IMR-90 (cell line): Measurements from ENCODE around the gene PDGFA. TPM values are rescaled to one million over a fixed set of nuclear protein-coding genes. Genes with fewer than 3 reads are reported as not detected.

Source experiments
- ATAC-seq: fragments of 200-7000 bp; cut with Tn5 transposase; 2 replicates; pipeline ENCODE4 v1.9.1; 2020; ENCODE audit warnings: low read depth, mild to moderate bottlenecking, moderate library complexity
- BruUV-seq: library from RNA; stranded (reverse); fragments of 400-500 nt; replicated peaks from 2 replicates; lab custom pipeline; 2021; lab: Mats Ljungman, UMichigan
- CTCF ChIA-PET: fragments of 300-600 bp; formaldehyde crosslinking; extraction: SDS; loops from one replicate; lab custom pipeline; 2021; ENCODE audit warnings: antibody characterized with exemption; lab: Yijun Ruan, JAX
- POLR2A ChIA-PET: fragments of 300-600 bp; sonication (Branson Sonifier 250); formaldehyde crosslinking; loops from one replicate; lab custom pipeline; 2022; ENCODE audit warnings: antibody characterized with exemption; ENCODE audit not compliant: unreplicated experiment; lab: Charles Lee
- DNase-seq: peaks from one replicate; pipeline ENCODE4 v3.0.0; 2013
- H2AFZ ChIP-seq: replicated peaks from 2 replicates; pipeline ENCODE3; 2013; ENCODE audit warnings: low read length, mild to moderate bottlenecking; ENCODE audit not compliant: poor library complexity
- H2AK5ac ChIP-seq: 2 replicates; pipeline ENCODE4 v1.6.1; 2013; ENCODE audit warnings: low read depth, low read length, inconsistent platforms
- H2AK9ac ChIP-seq: replicated peaks from 2 replicates; pipeline ENCODE3; 2013; ENCODE audit warnings: mild to moderate bottlenecking, low read depth, low read length, moderate library complexity; ENCODE audit not compliant: poor library complexity
- H2BK120ac ChIP-seq: 2 replicates; pipeline ENCODE4 v1.6.1; 2013; ENCODE audit warnings: low read depth, low read length, inconsistent platforms
- H2BK15ac ChIP-seq: 3 replicates; pipeline ENCODE4 v1.6.1; 2013; ENCODE audit warnings: low read depth, low read length, inconsistent platforms
- H2BK20ac ChIP-seq: 2 replicates; pipeline ENCODE4 v1.6.1; 2013; ENCODE audit warnings: low read depth, mild to moderate bottlenecking, inconsistent platforms, low read length, moderate library complexity
- H2BK5ac ChIP-seq: 2 replicates; pipeline ENCODE4 v1.6.1; 2013; ENCODE audit warnings: mild to moderate bottlenecking, low read depth, low read length, inconsistent platforms; ENCODE audit not compliant: poor library complexity, severe bottlenecking
- H3K14ac ChIP-seq: replicated peaks from 2 replicates; pipeline ENCODE4 v1.6.1; 2013; ENCODE audit warnings: low read depth, low read length, inconsistent platforms
- H3K18ac ChIP-seq: 2 replicates; pipeline ENCODE4 v1.6.1; 2013; ENCODE audit warnings: low read depth, low read length, control low read depth
- H3K23ac ChIP-seq: 2 replicates; pipeline ENCODE4 v1.6.1; 2013; ENCODE audit warnings: low read depth, low read length, inconsistent platforms
- H3K27ac ChIP-seq: 2 replicates; pipeline ENCODE4 v1.5.1; 2013; ENCODE audit warnings: mild to moderate bottlenecking, control low read depth, low read length; ENCODE audit not compliant: insufficient read depth
- H3K27me3 ChIP-seq: 2 replicates; pipeline ENCODE4 v1.6.1; 2013; ENCODE audit warnings: low read length; ENCODE audit not compliant: control insufficient read depth, insufficient read depth
- H3K36me3 ChIP-seq: 2 replicates; pipeline ENCODE4 v1.6.1; 2013; ENCODE audit warnings: low read length, mixed read lengths; ENCODE audit not compliant: control insufficient read depth, insufficient read depth
- H3K4ac ChIP-seq: 2 replicates; pipeline ENCODE4 v1.6.1; 2013; ENCODE audit warnings: low read depth, low read length, inconsistent platforms
- H3K4me1 ChIP-seq: 2 replicates; pipeline ENCODE4 v1.6.1; 2013; ENCODE audit warnings: low read length, mixed read lengths; ENCODE audit not compliant: control insufficient read depth, insufficient read depth
- H3K4me2 ChIP-seq: 2 replicates; pipeline ENCODE4 v1.6.1; 2013; ENCODE audit warnings: low read depth, mild to moderate bottlenecking, control low read depth, low read length, moderate library complexity
- H3K4me3 ChIP-seq: 2 replicates; pipeline ENCODE4 v1.5.1; 2013; ENCODE audit warnings: low read depth, mild to moderate bottlenecking, control low read depth, low read length, moderate library complexity; ENCODE audit not compliant: insufficient read depth
- H3K56ac ChIP-seq: 2 replicates; pipeline ENCODE4 v1.6.1; 2013; ENCODE audit warnings: low read length, inconsistent platforms; ENCODE audit not compliant: insufficient read depth; ENCODE audit errors: extremely low read depth
- H3K79me1 ChIP-seq, 2 experiments: 2 replicates each; pipeline ENCODE4 v1.6.1; 2013; ENCODE audit warnings: low read length in 2 of 2, inconsistent platforms in 1 of 2, low read depth in 1 of 2
- H3K9ac ChIP-seq: 2 replicates; pipeline ENCODE4 v1.6.1; 2013; ENCODE audit warnings: low read depth, low read length, control low read depth
- H3K9me1 ChIP-seq: 2 replicates; pipeline ENCODE4 v1.6.1; 2013; ENCODE audit warnings: low read length, inconsistent platforms; ENCODE audit not compliant: insufficient read depth
- H3K9me3 ChIP-seq: 2 replicates; pipeline ENCODE4 v1.6.1; 2013; ENCODE audit warnings: low read length; ENCODE audit not compliant: control insufficient read depth, insufficient read depth
- H4K20me1 ChIP-seq: 2 replicates; pipeline ENCODE4 v1.6.1; 2013; ENCODE audit warnings: low read length, inconsistent platforms; ENCODE audit not compliant: insufficient read depth
- H4K5ac ChIP-seq: 2 replicates; pipeline ENCODE4 v1.6.1; 2013; ENCODE audit warnings: mild to moderate bottlenecking, low read depth, low read length, control low read depth
- H4K8ac ChIP-seq, 2 experiments: 2 replicates each; pipeline ENCODE4 v1.6.1; 2013; ENCODE audit warnings: low read depth in 2 of 2, low read length in 2 of 2, control low read depth in 1 of 2, inconsistent platforms in 1 of 2
- H4K91ac ChIP-seq: 2 replicates; pipeline ENCODE4 v1.6.1; 2013; ENCODE audit warnings: low read depth, low read length, inconsistent platforms; ENCODE audit not compliant: insufficient read depth
- BHLHE40 ChIP-seq: fragments of 150-350 bp; IDR thresholded peaks from 2 replicates; pipeline ENCODE4 v1.6.1; 2016; ENCODE audit warnings: mild to moderate bottlenecking, low read depth, low read length
- CEBPB ChIP-seq: IDR thresholded peaks from 2 replicates; pipeline ENCODE4 v1.6.1; 2012; ENCODE audit warnings: low read depth, low read length, improper control_type of control experiment
- CHD1 ChIP-seq: IDR thresholded peaks from 2 replicates; pipeline ENCODE4 v1.6.1; 2012; ENCODE audit warnings: low read depth, low read length, improper control_type of control experiment
- CTCF ChIP-seq: conservative IDR thresholded peaks from 2 replicates; pipeline ENCODE4 v1.5.1; 2012; ENCODE audit warnings: mild to moderate bottlenecking, low read depth, low read length, improper control_type of control experiment
- ELK1 ChIP-seq: fragments of 150-350 bp; IDR thresholded peaks from 2 replicates; pipeline ENCODE4 v1.6.1; 2016; ENCODE audit warnings: low read depth, mild to moderate bottlenecking, low read length, moderate library complexity, borderline replicate concordance
- FOS ChIP-seq: fragments of 150-350 bp; IDR thresholded peaks from 2 replicates; pipeline ENCODE4 v1.6.1; 2016; ENCODE audit warnings: low read depth, low read length
- MAFK ChIP-seq: IDR thresholded peaks from 2 replicates; pipeline ENCODE4 v1.6.1; 2012; ENCODE audit warnings: low read depth, low read length, improper control_type of control experiment
- MAZ ChIP-seq: IDR thresholded peaks from 2 replicates; pipeline ENCODE4 v1.6.1; 2012; ENCODE audit warnings: low read depth, mild to moderate bottlenecking, low read length, improper control_type of control experiment, moderate library complexity, borderline replicate concordance
- MXI1 ChIP-seq: IDR thresholded peaks from 2 replicates; pipeline ENCODE4 v1.6.1; 2012; ENCODE audit warnings: low read depth, mild to moderate bottlenecking, low read length, moderate library complexity, borderline replicate concordance
- NFE2L2 ChIP-seq: fragments of 150-350 bp; IDR thresholded peaks from 2 replicates; pipeline ENCODE4 v1.6.1; 2016; ENCODE audit warnings: low read depth, mild to moderate bottlenecking, low read length
- POLR2A ChIP-seq: IDR thresholded peaks from 2 replicates; pipeline ENCODE4 v1.6.1; 2012; ENCODE audit warnings: mild to moderate bottlenecking, low read depth, low read length
- RAD21 ChIP-seq: IDR thresholded peaks from 2 replicates; pipeline ENCODE4 v1.6.1; 2012; ENCODE audit warnings: low read length, improper control_type of control experiment
- RCOR1 ChIP-seq: IDR thresholded peaks from 2 replicates; pipeline ENCODE4 v1.6.1; 2012; ENCODE audit warnings: mild to moderate bottlenecking, low read length, improper control_type of control experiment; ENCODE audit not compliant: insufficient replicate concordance
- RFX5 ChIP-seq: IDR thresholded peaks from 2 replicates; pipeline ENCODE4 v1.8.0; 2012; ENCODE audit warnings: low read depth, mild to moderate bottlenecking, low read length, moderate library complexity
- SMC3 ChIP-seq: fragments of 150-350 bp; IDR thresholded peaks from 2 replicates; pipeline ENCODE4 v1.6.1; 2016; ENCODE audit warnings: low read depth, mild to moderate bottlenecking, antibody characterized with exemption, low read length, moderate library complexity
- USF2 ChIP-seq: fragments of 150-350 bp; IDR thresholded peaks from 2 replicates; pipeline ENCODE4 v1.6.1; 2017; ENCODE audit warnings: mild to moderate bottlenecking, antibody characterized with exemption, low read length, low read depth
- WGBS, 2 experiments: methylation state at CpG; one replicate each; pipeline versions ENCODE4 v1.1.5 to v1.1.7; 2013; ENCODE audit warnings: missing lambda C conversion rate in 2 of 2; ENCODE audit not compliant: insufficient read length in 1 of 2; ENCODE audit errors: extremely low coverage in 2 of 2; 5-methylcytosine and 5-hydroxymethylcytosine counted together
- dilution Hi-C: fragments of 300-500 bp; cut with HindIII; formaldehyde crosslinking; loops from one replicate; pipeline ENCODE4 v1.14.3; 2018; ENCODE audit warnings: low sequenced_read_pairs; ENCODE audit not compliant: unreplicated experiment
- in situ Hi-C: fragments of 300-500 bp; cut with MboI; formaldehyde crosslinking; loops from 3 replicates; pipeline ENCODE4 v1.14.3; 2019; ENCODE audit warnings: low sequenced_read_pairs, inconsistent platforms, mixed read lengths
- intact Hi-C: fragments of 100-400 bp; cut with micrococcal nuclease; formaldehyde crosslinking; loops from 2 replicates; pipeline ENCODE4 v1.10.0; 2022
- polyA plus RNA-seq, 3 experiments: library from polyadenylated mRNA; depleted of rRNA; stranded (reverse); fragments of >200 nt; gene quantifications; 2 replicates each; pipeline ENCODE4 v1.2.3, GENCODE V29; 2012; ENCODE audit warnings: low replicate concordance in 1 of 3
- total RNA-seq: library from RNA; depleted of rRNA; stranded (reverse); fragments of >200 nt; gene quantifications from 2 replicates; pipeline ENCODE4 v1.2.3, GENCODE V29; 2012

The PDGFA gene
- total and polyA plus RNA-seq, 2 of the 4 experiments (the other 2 are of a cell fraction) = 3.3 to 3.8 TPM

DNA sequence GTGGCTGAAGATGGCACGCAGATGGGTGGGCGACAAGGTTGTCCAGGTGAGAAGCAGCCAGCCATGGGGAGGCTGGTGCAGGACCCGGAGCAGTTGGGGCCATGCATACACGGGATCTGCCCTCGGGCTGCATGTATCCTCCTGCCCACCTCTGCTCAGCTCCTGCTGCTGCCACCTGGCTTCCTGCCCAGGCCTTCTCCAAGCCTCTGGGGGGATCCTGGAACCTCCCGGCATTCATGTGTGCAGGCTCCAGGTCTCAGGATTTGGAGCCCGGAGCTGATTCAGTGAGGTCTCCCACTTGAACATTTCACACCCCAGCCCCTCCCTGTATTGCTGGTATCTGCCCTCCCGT is 27.0 kb downstream of the PDGFA start:
- ChIA-PET POLR2A (no interaction called here), CTCF (no interaction called here)
- no peak overlapping the region for H2BK15ac ChIP-seq
- H3K27ac ChIP-seq = no peak overlapping the region
- intact Hi-C loops = no loop called here
- H3K27me3 ChIP-seq = peaks cover 19% of the 10 kb centered on the region
- H3K23ac ChIP-seq = no peak overlapping the region
- H3K9ac ChIP-seq = no peak overlapping the region
- no peak overlapping the region for H4K91ac ChIP-seq
- WGBS, 2 experiments = 75% methylated on average over 5 of the region's 8 CpGs; no CpG with 5 or more reads in 1 of the 2 experiments
- no peak overlapping the region for H2AFZ ChIP-seq
- H3K9me3 ChIP-seq = no peaks in the 10 kb centered on the region; the same call in 1 of the 2 replicates
- H4K20me1 ChIP-seq = no peaks in the 10 kb centered on the region; the same call in 1 of the 2 replicates
- no TSS peak for BruUV-seq
- in situ Hi-C loops = no loop called here
- H4K8ac ChIP-seq = no peak overlapping the region
- no peak overlapping the region for H3K14ac ChIP-seq
- H3K18ac ChIP-seq = no peak overlapping the region
- peaks cover 1% of the 10 kb centered on the region; the same call in 1 of the 2 replicates for H3K36me3 ChIP-seq
- no peak overlapping the region for H3K56ac ChIP-seq
- H3K4ac ChIP-seq = no peak overlapping the region
- H2BK5ac ChIP-seq = no peak overlapping the region
- no peak overlapping the region for H2BK20ac ChIP-seq
- no peaks in the 10 kb centered on the region for H3K9me1 ChIP-seq
- ATAC-seq (no peak), DNase-seq (no peak)
- H4K5ac ChIP-seq = no peak overlapping the region
- TF ChIP-seq CEBPB (no peak), FOS (no peak), CTCF (no peak), MAFK (no peak), POLR2A (no peak), RCOR1 (no peak), RAD21 (no peak), MAZ (no peak), USF2 (no peak), NFE2L2 (no peak), RFX5 (no peak), BHLHE40 (no peak), MXI1 (no peak), SMC3 (no peak), CHD1 (no peak), ELK1 (no peak)
- no peak overlapping the region for H2BK120ac ChIP-seq
- no peak overlapping the region for H2AK9ac ChIP-seq
- H2AK5ac ChIP-seq = no peak overlapping the region
- H3K4me1 ChIP-seq = no peaks in the 10 kb centered on the region
- no peak overlapping the region for H3K4me2 ChIP-seq
- dilution Hi-C loops = no loop called here
- H3K4me3 ChIP-seq = no peak overlapping the region
- H3K79me1 ChIP-seq = no peaks in the 10 kb centered on the region
